Spleen (tissue), 7 donors: ENCODE data around the gene B3GAT1.

ENCODE experiments used
- POLR2A ChIP-seq, 3 donors: fragments of 450-650 bp; IDR thresholded peaks; one replicate each; pipeline ENCODE4 v1.5.1; 2017; ENCODE audit warnings: antibody characterized with exemption in 3 of 3, mild to moderate bottlenecking in 1 of 3
- POLR2AphosphoS5 ChIP-seq, 3 donors: sonication (generic); formaldehyde crosslinking; IDR thresholded peaks; one replicate each; pipeline ENCODE4 v1.5.1; 2017; ENCODE audit warnings: antibody characterized with exemption in 3 of 3
- TF ChIP-seq, protein P1 (sequence below), 11 experiments: fragments of 200-600 bp in 7 of 11; fragments of 450-650 bp in 4 of 11; sonication (generic) in 4 of 11; IDR thresholded peaks in 8 of 11; conservative IDR thresholded peaks in 3 of 11; 1 replicate in 7 of 11; 2 replicates in 4 of 11; pipeline versions ENCODE4 v1.4.0 to v1.8.0; 2016 to 2021; ENCODE audit warnings: antibody characterized with exemption in 11 of 11, inconsistent platforms in 4 of 11, mild to moderate bottlenecking in 1 of 11
- donor health status: DM: no; HTN: no; CAD: no; lungs with moderate emphysema.
- donor health status: DM: no; HTN: no; CAD: no.
- donor health status: DM: no; HTN: no; CAD: no.

DNA sequence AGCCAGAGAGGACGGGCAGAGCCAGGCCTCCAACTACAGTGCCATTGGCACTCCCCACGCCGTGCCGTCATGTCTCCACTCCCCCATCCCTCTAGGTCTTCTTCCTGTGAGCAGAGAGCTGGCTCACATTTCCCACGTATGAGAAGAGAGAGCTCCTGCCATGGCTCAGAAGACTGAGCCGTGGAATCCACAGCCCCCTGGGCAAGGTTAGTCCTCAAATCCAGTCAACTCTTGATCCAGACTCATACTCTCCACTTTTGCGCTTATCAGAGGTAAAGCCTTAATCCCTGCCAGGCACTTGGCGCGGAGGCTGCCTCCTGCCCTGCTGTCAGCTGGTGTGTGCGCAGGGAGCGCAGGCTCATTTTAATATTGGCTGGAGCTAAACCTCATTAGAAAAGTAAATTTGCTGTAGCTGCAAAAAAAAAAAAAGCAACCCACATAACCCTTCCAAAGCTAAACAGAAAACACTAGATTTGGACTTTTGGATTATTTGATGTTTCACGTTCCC is 4.7 kb downstream of the B3GAT1 start:
- TF ChIP-seq, protein P1, sequence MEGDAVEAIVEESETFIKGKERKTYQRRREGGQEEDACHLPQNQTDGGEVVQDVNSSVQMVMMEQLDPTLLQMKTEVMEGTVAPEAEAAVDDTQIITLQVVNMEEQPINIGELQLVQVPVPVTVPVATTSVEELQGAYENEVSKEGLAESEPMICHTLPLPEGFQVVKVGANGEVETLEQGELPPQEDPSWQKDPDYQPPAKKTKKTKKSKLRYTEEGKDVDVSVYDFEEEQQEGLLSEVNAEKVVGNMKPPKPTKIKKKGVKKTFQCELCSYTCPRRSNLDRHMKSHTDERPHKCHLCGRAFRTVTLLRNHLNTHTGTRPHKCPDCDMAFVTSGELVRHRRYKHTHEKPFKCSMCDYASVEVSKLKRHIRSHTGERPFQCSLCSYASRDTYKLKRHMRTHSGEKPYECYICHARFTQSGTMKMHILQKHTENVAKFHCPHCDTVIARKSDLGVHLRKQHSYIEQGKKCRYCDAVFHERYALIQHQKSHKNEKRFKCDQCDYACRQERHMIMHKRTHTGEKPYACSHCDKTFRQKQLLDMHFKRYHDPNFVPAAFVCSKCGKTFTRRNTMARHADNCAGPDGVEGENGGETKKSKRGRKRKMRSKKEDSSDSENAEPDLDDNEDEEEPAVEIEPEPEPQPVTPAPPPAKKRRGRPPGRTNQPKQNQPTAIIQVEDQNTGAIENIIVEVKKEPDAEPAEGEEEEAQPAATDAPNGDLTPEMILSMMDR (IDR thresholded peaks at IDR 0.05 in 8 of 11, conservative IDR thresholded peaks at IDR 0.05 in 3 of 11), result no peak
- no peak for TF ChIP-seq POLR2A (IDR thresholded peaks at IDR 0.05)
- TF ChIP-seq POLR2AphosphoS5 (IDR thresholded peaks at IDR 0.05), result no peak
